Esophagus squamous epithelium (tissue), 4 donors: ENCODE data around the gene SPPL2B.

Experiments
- CTCF ChIP-seq, 6 experiments: fragments of 450-650 bp in 4 of 6; fragments of 200-600 bp in 2 of 6; sonication (generic) in 2 of 6; IDR thresholded peaks; one replicate each; pipeline ENCODE4 v1.5.1; 2016 to 2019; ENCODE audit warnings: antibody characterized with exemption in 6 of 6, mild to moderate bottlenecking in 4 of 6, moderate library complexity in 4 of 6
- POLR2A ChIP-seq, 4 donors: fragments of 450-650 bp; IDR thresholded peaks; one replicate each; pipeline ENCODE4 v1.6.1; 2017; ENCODE audit warnings: antibody characterized with exemption in 4 of 4, mild to moderate bottlenecking in 4 of 4, moderate library complexity in 3 of 4

GRCh38 chr19:2289714-2290435, 38.6 kb upstream of the SPPL2B start:
- TF ChIP-seq CTCF (IDR thresholded peaks at IDR 0.05) (no peak), POLR2A (IDR thresholded peaks at IDR 0.05) (peak in 1 of 4 donors; percentile 27)
